GM12878 (cell line): ENCODE data around the gene DST. TPM values are rescaled to one million over a fixed set of nuclear protein-coding genes. Genes with fewer than 3 reads are reported as not detected.

Experiments used
- ATAC-seq: fragments of 200-7000 bp; cut with Tn5 transposase; 3 replicates; pipeline ENCODE4 v1.9.1; 2020; ENCODE audit warnings: mild to moderate bottlenecking, moderate library complexity
- BruUV-seq: library from RNA; stranded (reverse); fragments of 400-500 nt; replicated peaks from 2 replicates; lab custom pipeline; 2021; lab: Mats Ljungman, UMichigan
- CTCF ChIA-PET: fragments of 300-600 bp; sonication (Branson Sonifier 250); formaldehyde crosslinking; extraction: SDS; loops from one replicate; lab custom pipeline; 2021; ENCODE audit warnings: inconsistent platforms; lab: Yijun Ruan, JAX
- POLR2A ChIA-PET: fragments of 350-600 bp; formaldehyde crosslinking; extraction: SDS; loops from one replicate; lab custom pipeline; 2021; ENCODE audit warnings: inconsistent platforms; lab: Charles Lee
- RAD21 ChIA-PET: fragments of 300-600 bp; sonication (Branson Sonifier 250); formaldehyde crosslinking; loops from one replicate; lab custom pipeline; 2023; ENCODE audit warnings: antibody characterized with exemption; ENCODE audit not compliant: unreplicated experiment; lab: Charles Lee
- SMC1A ChIA-PET: fragments of 300-600 bp; sonication (Branson Sonifier 250); formaldehyde crosslinking; loops from one replicate; lab custom pipeline; 2023; ENCODE audit not compliant: unreplicated experiment, uncharacterized antibody; lab: Charles Lee
- DNase-seq: peaks from one replicate; pipeline ENCODE4 v3.0.0-alpha.2; 2011; ENCODE audit warnings: low read depth, low spot score
- FAIRE-seq: peaks from 3 replicates; lab custom pipeline; 2011; peaks lifted over from hg19 to GRCh38; lab: Jason Lieb, UNC
- H2AFZ ChIP-seq: 2 replicates; pipeline ENCODE4 v1.6.0; 2011; ENCODE audit warnings: low read depth, low read length, control low read depth; ENCODE audit not compliant: control insufficient read depth
- H3K27ac ChIP-seq: 2 replicates; pipeline ENCODE4 v1.5.1; 2011; ENCODE audit warnings: control low read depth; ENCODE audit not compliant: control insufficient read depth, insufficient read depth
- H3K27me3 ChIP-seq, 2 experiments: replicated peaks in 1 of 2; 2 replicates each; pipeline versions ENCODE4 v1.6.0 to v1.6.1; 2011; ENCODE audit warnings: low read length in 1 of 2; ENCODE audit not compliant: control insufficient read depth in 2 of 2, insufficient read depth in 2 of 2
- H3K36me3 ChIP-seq, 2 experiments: 2 replicates each; pipeline ENCODE4 v1.5.1; 2011; ENCODE audit warnings: low read length in 1 of 2; ENCODE audit not compliant: control insufficient read depth in 2 of 2, insufficient read depth in 2 of 2
- H3K4me1 ChIP-seq: 2 replicates; pipeline ENCODE4 v1.6.1; 2011; ENCODE audit warnings: mild to moderate bottlenecking, low read length, moderate library complexity, mixed read lengths; ENCODE audit not compliant: control insufficient read depth, insufficient read depth
- H3K4me2 ChIP-seq: 2 replicates; pipeline ENCODE4 v1.6.0; 2011; ENCODE audit warnings: control low read depth; ENCODE audit not compliant: control insufficient read depth, insufficient read depth
- H3K4me3 ChIP-seq: fragments of 200-600 bp; sonication (generic); 2 replicates; pipeline ENCODE4 v1.5.1; 2016
- H3K79me2 ChIP-seq: 2 replicates; pipeline ENCODE4 v1.6.0; 2011; ENCODE audit warnings: low read length; ENCODE audit not compliant: control insufficient read depth, insufficient read depth
- H3K9ac ChIP-seq: 2 replicates; pipeline ENCODE4 v1.8.0; 2011; ENCODE audit warnings: low read length, control low read depth, mixed read lengths; ENCODE audit not compliant: control insufficient read depth, insufficient read depth
- H3K9me3 ChIP-seq: replicated peaks from 3 replicates; pipeline ENCODE4 v1.5.1; 2011; ENCODE audit warnings: mild to moderate bottlenecking, low read length; ENCODE audit not compliant: control insufficient read depth, insufficient read depth
- H4K20me1 ChIP-seq: 2 replicates; pipeline ENCODE4 v1.6.0; 2011; ENCODE audit not compliant: control insufficient read depth, insufficient read depth
- CEBPB ChIP-seq, 2 experiments: fragments of 150-350 bp in 1 of 2; IDR thresholded peaks; 2 replicates each; pipeline ENCODE4 v1.6.1; 2012 to 2014; ENCODE audit warnings: low read depth in 2 of 2, low read length in 2 of 2, borderline replicate concordance in 1 of 2, inconsistent platforms in 1 of 2
- MYB ChIP-seq: fragments of 150-350 bp; IDR thresholded peaks from 2 replicates; pipeline ENCODE4 v1.6.1; 2014; ENCODE audit warnings: mild to moderate bottlenecking, low read depth, low read length, borderline replicate concordance
- NFYA ChIP-seq: IDR thresholded peaks from 2 replicates; pipeline ENCODE4 v1.6.1; 2011; ENCODE audit warnings: low read depth, mild to moderate bottlenecking, low read length, improper control_type of control experiment, borderline replicate concordance
- NRF1 ChIP-seq: conservative IDR thresholded peaks from 2 replicates; pipeline ENCODE4 v1.6.1; 2011; ENCODE audit warnings: mild to moderate bottlenecking, low read depth, low read length, improper control_type of control experiment
- RCOR1 ChIP-seq: conservative IDR thresholded peaks from 2 replicates; pipeline ENCODE4 v1.6.1; 2012; ENCODE audit warnings: low read depth, low read length, improper control_type of control experiment
- USF1 ChIP-seq: IDR thresholded peaks from 2 replicates; pipeline ENCODE4 v1.6.1; 2011; ENCODE audit warnings: borderline replicate concordance, low read depth, mild to moderate bottlenecking, moderate library complexity, mixed read lengths, low read length; ENCODE audit not compliant: insufficient read depth; ENCODE audit errors: extremely low read length
- ZNF622 ChIP-seq: fragments of 450-650 bp; IDR thresholded peaks from 2 replicates; pipeline ENCODE4 v1.6.1; 2017; ENCODE audit warnings: mild to moderate bottlenecking, inconsistent platforms
- WGBS: methylation state at CpG from one replicate; pipeline ENCODE4 v1.1.6; 2016; ENCODE audit warnings: low lambda C conversion rate; ENCODE audit not compliant: insufficient replicate concordance, insufficient coverage; ENCODE audit errors: missing lambda C conversion rate; 5-methylcytosine and 5-hydroxymethylcytosine counted together
- in situ Hi-C: fragments of 300-500 bp; cut with MboI; formaldehyde crosslinking; loops from 9 replicates; pipeline ENCODE4 v1.14.3; 2018; ENCODE audit warnings: mixed read lengths
- intact Hi-C: fragments of 100-400 bp; cut with micrococcal nuclease; formaldehyde crosslinking; loops from one replicate; pipeline ENCODE4 v1.14.2; 2022; ENCODE audit not compliant: unreplicated experiment
- polyA plus RNA-seq, 11 experiments: library from polyadenylated mRNA; depleted of rRNA in 4 of 11; unstranded in 6 of 11; stranded (reverse) in 5 of 11; fragments of >200 nt; fragmentation: Nextera tagmentation in 4 of 11; fragmentation: Illumina TruSeq in 1 of 11; extraction: Ambion mirVana in 4 of 11; extraction: Trizol in 1 of 11; gene quantifications; 1 replicate in 1 of 11; 2 replicates in 10 of 11; pipeline versions ENCODE4 v1.2.1 to v1.2.3, GENCODE V29; 2011 to 2016; ENCODE audit warnings: inconsistent platforms in 2 of 11, missing spikeins in 2 of 11, low read depth in 1 of 11
- total RNA-seq, 4 experiments: library from RNA; depleted of rRNA in 3 of 4; stranded (reverse); fragments of >200 nt in 3 of 4; fragmentation: Illumina TruSeq in 1 of 4; extraction: Trizol in 1 of 4; gene quantifications; 2 replicates each; pipeline versions ENCODE4 v1.2.1 to v1.2.3, GENCODE V29; 2013 to 2021

DST gene
- total and polyA plus RNA-seq, 10 of the 15 experiments (the other 5 are each of a cell fraction or from before 2014, with no cell fraction given), result 32.1 to 156 (median 75.0) TPM

- Histone ChIP-seq H3K79me2 (no peaks in the 10 kb centered on the region), H3K9ac (no peak overlapping the region), H3K36me3 (no peaks in the 10 kb centered on the region), H3K27me3 (no peaks in the 10 kb centered on the region), H3K9me3 (no peaks in the 10 kb centered on the region), H3K4me3 (no peak overlapping the region), H3K4me1 (no peaks in the 10 kb centered on the region), H3K4me2 (no peak overlapping the region)
- ChIA-PET POLR2A (no interaction called here), RAD21 (no interaction called here), CTCF (interaction anchor here (1.2 kb wide), 1 partner anchor 142 kb away, joined by 3 read pairs; no protein-coding TSS in a partner anchor)
- 0% methylated on average over 2 of the region's 2 CpGs for WGBS
- FAIRE-seq (no peak), ATAC-seq (no peak)
- no TSS peak for BruUV-seq
- no peak for TF ChIP-seq NFYA
- TF ChIP-seq MYB, result no peak
- TF ChIP-seq NRF1, result no peak
- no peak for TF ChIP-seq USF1
- no peak for TF ChIP-seq CEBPB (IDR thresholded peaks at IDR 0.05; ENCODE audit: borderline replicate concordance in 1 of 2, low read depth in 2 of 2, low read length in 2 of 2)
- no peak for TF ChIP-seq RCOR1
- TF ChIP-seq ZNF622, result no peak
- TF ChIP-seq, all 136 proteins: peak for 0
- no peaks in the 10 kb centered on the region for H4K20me1 ChIP-seq
- no peak overlapping the region for H3K27ac ChIP-seq
- SMC1A ChIA-PET, result interaction anchor here (0.8 kb wide), 1 partner anchor 119 kb away, joined by 3 read pairs; no protein-coding TSS in a partner anchor
- no peak for DNase-seq
- H2AFZ ChIP-seq, result no peak overlapping the region
- intact Hi-C loops, result no loop called here
- in situ Hi-C loops, result no loop called here
Measured at GRCh38 chr6:56450882-56451739, 191.6 kb downstream of the DST start.
